Dermis microvascular lymphatic vessel endothelial cell (primary cell): ENCODE results near the gene AGRN. TPM values are rescaled to one million over a fixed set of nuclear protein-coding genes. Genes with fewer than 3 reads are reported as not detected.
"Not testable (repeated sequence)": the region's sequence is repeated elsewhere in the genome, so short reads cannot be mapped to it uniquely, and the experiment has no call there.

Experiments
- DNase-seq, 2 donors: peaks; one replicate each; pipeline versions ENCODE4 v3.0.0 to v3.0.0-alpha.2; 2010; ENCODE audit warnings: low read depth in 2 of 2
- total RNA-seq: library from RNA; depleted of rRNA; stranded (reverse); fragments of >200 nt; gene quantifications from 2 replicates; pipeline ENCODE4 v1.2.1, GENCODE V29; 2014

AGRN gene
- total RNA-seq, 1 donor from 2014 or later, result 49.3 TPM

DNA sequence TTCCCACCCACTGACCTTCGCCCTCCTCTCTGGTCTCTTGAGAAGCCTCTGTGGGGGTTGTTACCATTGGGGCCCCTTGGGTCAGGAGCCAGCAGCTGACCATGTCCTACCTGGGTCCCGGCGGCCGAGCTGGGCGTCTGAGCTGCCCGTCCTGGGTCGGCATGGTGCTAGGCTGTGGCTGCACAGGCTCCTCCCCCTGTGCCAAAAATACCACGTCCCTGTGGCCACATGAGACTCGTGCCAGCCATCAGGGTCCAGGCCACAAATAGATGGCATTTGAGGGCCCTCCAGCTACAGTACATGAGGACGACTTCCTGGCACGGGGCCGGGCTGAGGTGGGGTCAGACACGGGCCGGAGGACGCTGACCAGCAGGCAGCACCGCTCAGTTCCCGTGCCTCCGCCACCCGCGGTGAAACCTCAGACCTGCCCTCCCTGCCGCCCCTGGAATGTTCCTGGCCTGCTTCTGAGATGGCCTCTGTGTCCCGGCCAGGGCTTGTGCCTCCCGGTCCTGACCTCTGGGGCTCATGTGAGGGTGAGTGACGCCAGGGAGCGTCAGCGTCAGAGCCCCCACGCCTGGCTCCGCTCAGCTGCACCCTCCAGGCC is 37.9 kb upstream of the AGRN start, which contains the start of gene PERM1:
Gene PERM1, minus strand, starts transcription at position 139 of the 604 bp plus-strand sequence. CDS start 1,064 bp downstream, outside the sequence.
- no peak for DNase-seq

DNA sequence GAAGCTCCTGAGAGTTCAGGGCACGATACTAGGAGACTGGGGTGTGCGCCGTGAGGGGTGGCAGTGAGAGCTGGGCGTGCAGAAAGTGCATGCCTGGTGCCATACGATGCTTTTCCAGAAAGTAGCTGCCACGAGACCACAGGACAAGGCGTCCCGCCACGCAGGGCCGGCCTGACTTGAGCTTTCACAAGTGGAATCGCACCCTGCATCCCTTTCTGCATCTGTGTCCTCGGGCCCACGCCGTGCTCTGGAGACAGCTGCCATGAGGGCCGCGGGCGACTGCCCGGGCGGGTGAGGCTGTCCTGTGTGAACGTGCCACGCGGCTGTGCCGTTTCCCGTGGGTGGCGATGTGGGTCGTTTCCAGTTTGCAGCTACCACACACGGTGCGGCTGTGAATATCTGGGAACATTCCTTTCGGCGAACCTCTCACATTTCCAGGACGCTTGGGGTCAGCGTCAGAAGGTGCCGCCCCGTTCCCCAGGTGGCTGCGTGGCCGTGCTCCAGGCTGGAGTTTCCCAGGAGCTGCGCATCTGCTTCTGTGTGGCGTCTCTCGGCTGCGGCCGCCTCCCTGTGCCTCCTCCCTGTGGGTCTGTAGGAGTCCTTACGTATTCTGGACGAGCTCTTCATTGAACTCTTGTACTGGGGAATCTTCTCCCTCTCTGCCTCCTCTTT is 37.0 kb upstream of the AGRN start:
- no peak for DNase-seq

DNA sequence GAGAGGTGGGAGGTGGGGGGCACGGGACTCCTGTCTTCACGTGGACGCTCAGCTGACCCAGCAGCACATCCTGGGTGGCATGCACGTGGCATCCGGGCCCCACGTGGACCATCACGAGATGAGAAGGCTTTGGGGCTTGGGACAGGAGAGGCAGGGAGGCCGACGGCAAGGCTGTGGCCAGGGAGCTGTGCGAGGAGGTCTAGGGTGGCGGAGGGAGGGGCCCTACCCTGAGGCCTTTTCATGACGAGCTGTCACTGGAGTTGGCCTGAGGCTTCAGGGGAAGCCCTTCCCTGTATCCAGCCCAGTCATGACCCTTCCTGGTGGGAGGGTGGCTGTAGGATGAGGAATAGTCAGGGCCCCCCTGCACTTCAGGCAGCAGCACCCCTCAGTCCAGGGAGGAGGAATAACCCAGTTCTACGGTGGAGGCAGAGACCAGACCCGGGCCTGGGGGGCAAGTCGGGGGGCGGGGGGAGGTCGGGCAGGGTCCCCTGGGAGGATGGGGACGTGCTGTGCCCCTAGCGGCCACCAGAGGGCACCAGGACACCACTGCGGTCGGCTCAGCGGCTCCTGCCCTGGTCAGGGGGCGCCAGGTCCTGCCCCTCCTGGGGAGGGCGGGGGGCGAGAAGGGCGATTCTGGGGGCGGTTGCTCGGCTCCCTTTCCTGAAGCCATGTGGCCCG is 36.0 kb upstream of the AGRN start:
- DNase-seq, result peak in 1 of 2 donors; percentile 33

DNA sequence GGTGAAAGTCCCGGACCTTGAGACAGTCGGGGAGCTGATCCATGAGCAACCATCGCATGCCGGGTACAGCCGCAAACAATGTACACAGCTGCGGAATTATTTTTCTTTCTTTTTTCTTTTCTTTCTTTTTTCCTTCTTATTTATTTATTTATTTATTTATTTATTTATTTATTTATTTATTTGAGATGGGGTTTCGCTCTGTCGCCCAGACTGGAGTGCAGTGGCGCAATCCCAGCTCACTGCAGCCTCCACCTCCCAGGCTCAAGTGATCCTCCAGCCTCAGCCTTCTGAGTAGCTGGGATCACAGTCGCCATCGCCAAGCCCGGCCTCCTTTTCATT is 35.5 kb upstream of the AGRN start:
- DNase-seq, result no peak

DNA sequence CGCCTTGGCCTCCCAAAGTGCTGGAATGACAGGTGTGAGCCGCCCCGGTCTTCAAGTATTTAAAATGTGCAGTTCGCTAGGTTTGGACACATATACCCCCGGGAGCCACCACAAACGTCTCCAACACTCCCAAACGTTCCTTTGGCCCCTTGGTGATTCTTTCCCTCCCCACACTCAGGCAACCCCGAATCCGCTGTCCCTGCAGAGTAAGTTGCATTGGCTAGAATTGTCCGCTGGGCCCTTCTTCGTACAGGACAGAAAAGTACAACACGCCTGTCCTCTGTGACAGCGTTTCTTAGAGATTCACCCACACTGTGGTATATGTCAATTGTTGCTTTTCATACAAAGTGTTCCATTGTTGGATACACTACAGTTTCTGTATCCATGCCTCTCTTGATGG is 34.8 kb upstream of the AGRN start:
- DNase-seq, result no peak

DNA sequence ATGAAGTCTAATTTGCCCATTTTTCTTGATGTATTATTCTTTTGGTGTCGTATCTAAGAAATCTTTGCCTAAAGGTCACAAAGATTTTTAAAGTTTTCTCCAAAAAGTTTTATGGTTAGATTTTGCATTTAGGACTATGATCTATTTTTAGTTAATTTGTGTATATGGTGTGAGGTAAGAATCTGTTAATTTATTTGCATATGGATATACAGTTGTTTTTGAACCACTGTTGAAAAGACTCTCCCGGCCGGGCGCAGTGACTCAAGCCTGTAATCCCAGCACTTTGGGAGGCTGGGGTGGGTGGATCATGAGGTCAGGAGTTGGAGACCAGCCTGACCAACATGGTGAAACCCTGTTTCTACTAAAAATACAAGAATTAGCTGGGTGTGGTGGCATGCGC is 31.9 kb upstream of the AGRN start:
- not testable (repeated sequence) for DNase-seq

DNA sequence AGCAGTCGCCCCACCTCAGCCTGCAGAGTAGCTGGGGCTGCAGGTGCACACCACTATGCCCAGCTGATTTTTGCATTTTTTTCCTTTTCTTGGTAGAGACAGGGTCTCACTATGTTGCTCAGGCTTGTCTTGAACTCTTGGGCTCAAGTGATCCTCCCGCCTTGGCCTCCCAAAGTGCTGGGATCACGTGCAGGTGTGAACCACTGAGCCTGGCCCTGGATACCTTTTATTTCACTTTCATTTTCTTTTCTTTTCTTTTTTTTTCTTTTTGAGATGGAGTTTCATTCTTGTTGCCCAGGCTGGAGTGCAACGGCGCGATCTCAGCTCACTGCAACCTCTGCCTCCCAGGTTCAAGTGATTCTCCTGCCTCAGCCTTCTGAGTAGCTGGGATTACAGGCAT is 28.6 kb upstream of the AGRN start:
- not testable (repeated sequence) for DNase-seq

DNA sequence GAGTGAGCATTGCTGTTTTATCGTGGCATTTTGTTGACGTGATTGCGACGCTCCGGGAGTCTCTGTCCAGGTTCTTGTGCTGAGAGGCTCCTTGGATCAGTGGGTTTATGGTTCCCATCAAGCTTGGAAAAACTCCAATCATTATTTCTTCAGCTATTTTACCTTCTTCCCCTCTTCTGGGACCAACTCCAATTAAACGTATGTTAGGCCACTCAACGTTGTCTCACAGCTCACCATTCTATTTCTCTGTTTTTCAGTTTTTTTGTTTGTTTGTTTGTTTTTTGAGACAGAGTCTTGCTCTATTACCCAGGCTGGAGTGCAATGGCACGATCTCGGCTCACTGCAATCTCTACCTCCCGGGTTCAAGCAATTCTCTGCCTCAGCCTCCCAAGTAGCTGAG is 28.0 kb upstream of the AGRN start:
- DNase-seq, result no peak

DNA sequence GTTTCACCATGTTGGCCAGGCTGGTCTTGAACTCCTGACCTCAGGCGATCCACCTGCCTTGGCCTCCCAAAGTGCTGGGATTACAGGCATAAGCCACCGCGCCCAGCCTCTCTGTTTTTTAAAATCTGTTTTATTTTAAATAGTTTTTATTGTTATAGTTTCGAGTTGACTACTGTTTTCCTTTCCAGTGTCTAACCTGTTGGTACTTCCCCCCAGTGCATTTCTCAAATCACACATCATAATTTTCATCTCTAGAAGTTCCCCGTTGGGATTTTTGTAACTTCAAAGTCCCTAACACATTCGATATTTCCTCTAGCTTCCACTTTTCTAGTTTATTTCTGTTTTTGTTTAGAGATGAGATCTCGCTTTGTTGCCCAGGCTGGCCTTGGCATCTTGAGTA is 27.6 kb upstream of the AGRN start:
- DNase-seq, result no peak

DNA sequence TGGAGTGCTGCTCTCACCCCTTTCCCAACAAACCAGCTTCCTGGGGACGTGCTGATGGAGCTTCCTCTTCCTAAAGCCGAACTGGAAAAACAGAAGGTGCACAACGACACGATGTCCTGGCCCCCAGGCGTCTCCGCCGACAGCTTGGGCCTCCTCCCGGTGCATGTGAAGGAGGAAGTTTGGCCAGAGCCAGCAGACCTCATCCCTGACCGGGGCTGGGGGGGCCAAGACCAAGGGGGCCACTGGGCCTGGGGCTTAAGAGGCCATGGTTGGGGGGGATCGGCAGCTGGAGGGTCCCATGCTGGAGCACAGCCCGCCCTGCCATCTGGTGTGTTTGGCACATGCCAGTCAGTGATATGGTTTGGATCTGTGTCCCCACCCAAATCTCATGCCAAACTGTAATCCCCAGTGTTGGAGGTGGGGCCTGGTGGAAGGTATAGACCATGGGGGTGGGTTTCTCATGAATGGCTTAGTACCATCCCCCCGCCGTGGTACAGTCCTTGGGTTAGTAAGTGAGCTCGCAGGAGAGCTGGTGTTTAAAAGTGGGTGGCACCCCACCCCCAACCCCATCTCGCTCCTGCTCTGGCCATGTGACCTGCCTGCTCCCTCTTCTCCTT is 26.4 kb upstream of the AGRN start:
- no peak for DNase-seq

DNA sequence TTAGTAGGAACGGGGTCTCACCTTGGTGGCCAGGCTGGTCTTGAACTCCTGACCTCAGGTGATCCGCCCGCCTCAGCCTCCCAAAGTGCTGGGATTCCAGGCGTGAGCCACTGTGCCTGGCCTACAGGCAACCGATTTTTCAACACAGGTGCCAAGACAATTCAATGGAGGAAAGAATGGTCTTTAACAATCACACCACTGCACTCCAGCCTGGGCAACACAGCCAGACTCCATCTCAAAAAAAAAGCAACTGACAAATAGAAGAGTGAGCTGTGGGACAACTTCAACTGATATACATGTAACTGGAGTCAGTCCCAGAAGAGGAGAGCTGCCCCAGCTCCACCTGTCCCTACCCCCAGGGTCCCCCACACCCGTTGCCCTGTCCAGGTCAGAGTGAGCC is 25.4 kb upstream of the AGRN start:
- DNase-seq, result not testable (repeated sequence)

DNA sequence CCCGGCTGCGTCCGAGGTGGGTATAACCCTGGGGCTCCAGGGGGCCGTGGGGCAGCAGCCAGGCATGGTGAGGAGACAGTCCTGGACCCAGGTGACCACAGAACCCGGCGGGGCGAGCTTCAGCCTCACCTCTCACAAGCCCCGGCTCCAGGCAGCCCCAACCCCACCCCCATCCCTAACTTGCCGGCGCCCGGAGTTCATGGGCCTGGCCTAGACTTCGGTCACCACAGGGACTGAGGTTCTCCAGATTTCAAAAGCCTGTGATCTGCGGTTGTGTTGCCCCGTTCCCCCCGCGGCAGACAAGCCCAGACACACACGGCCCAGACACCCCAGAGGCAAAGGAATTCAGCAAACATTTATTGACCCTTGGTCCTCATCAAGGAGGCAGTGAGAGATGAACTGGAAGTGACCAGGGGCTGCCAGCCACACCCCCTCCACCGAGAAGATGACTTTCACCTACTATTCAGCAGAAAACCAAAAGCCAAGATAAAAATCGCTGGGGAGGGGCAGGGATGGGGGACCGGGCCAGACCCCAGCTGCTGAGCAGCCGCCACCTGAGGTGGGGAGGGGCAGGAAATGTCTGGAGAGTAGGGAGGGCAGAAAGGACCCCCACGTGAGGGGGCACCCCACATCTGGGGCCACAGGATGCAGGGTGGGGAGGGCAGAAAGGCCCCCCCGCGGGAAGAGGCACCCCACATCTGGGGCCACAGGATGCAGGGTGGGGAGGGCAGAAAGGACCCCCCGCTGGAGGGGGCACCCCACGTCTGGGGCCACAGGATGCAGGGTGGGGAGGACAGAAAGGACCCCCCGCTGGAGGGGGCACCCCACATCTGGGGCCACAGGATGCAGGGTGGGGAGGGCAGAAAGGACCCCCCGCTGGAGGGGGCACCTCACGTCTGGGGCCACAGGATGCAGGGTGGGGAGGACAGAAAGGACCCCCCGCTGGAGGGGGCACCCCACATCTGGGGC is 24.0 kb upstream of the AGRN start:
- DNase-seq, result no peak

DNA sequence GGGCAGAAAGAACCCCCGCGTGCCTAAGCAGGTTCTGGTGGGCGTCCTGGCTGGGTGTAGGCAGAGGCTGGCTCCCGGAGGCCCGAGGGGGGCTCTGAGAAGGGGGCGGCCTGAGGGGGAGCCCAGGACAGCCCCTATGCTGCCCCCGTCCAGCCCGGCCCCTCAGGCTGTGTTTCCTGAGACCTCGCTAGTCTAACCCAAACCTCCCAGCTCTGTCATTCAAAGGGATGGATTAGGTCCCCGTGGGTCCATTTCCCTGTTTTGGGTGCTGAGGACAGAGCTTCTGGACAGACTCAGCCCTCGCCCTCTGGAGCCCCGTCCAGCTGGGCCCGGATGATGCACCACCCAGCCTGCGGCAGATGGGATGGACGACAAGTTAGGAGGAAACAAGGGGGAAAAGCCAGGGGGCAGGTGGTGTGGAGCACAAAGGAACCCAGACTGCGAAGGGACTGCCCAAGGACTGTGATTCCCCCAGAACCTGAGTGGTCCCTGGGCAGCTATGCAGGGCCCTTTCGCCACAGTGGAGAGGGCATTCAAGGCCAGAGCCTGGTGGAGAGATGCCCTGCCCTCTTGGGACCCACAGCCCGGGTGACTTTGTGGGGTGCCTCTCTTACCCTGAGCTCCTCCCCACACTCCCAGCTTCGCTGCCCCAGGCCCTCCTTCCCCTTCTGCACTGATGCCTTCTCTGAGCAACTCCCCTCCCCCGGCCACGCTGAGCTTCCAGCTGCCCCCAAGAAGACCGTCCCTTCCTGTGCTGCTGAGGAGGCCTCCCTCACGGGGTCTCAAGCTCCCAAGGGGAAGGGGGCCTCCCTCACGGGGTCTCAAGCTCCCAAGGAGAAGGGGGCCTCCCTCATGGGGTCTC is 22.8 kb upstream of the AGRN start:
- DNase-seq, result no peak

DNA sequence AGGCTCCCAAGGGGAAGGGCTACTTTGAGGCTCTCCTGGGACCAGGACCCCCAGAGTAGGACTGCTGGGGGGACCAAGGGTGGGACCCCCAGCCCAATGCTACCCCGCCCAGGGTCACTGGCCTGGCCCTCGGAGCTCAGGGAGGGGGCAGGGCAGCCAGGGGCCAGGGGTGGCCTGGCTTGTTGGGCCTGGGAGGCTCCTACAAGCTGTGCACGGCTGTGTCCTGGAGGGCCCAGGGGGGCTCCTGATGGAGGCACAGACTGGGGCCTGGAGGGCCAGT is 22.3 kb upstream of the AGRN start:
- DNase-seq, result no peak

DNA sequence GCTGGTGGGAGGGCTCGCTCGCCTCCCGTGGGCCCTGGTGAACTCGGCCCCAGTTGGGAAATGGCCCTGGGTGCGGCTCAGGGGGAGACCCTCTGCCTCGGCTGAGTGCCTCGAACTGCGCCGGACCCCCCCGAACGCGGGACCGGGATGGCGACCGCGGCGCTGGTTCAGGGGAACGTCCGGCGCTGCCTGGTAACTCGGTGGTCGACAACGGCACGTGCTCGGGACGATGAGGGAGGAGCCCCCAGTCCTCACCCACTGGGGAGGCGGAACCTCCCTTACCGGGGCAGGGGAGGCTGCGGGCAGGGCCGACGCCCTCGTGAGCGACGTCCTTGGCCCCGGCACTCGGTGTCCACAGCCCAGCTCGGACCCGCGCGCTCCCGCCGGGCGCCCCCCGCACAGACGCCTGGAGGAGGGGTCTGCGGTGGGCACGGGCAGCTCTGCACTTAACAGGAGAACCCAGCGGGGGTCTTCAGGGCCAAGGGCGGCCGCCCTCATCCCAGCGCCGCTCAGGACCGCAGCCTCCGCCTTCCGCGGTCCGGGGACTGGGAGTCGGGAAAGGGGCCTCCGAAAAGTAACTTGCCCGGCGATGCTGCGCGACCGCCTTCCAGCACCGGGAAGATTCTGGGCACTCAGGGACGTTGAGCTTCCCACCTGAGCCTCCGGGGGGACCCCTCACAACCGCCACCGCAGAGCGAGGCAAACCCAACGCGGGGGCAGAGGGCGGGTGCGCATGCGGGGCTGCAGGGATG is 21.8 kb upstream of the AGRN start:
- no peak for DNase-seq

DNA sequence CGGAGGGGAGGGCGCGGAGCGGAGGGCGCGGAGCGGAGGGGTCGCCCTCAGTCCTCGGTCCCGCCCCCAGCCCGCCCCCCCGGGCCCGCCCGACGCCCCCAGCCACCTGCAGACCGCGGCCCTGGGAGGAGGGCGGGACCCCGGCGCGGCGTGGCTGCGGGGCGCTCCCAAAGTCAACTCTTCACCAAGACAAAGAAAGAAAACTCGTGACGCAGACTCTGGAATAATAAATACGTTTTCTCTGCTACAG is 21.2 kb upstream of the AGRN start:
- peak in 1 of 2 donors; percentile 41 for DNase-seq

DNA sequence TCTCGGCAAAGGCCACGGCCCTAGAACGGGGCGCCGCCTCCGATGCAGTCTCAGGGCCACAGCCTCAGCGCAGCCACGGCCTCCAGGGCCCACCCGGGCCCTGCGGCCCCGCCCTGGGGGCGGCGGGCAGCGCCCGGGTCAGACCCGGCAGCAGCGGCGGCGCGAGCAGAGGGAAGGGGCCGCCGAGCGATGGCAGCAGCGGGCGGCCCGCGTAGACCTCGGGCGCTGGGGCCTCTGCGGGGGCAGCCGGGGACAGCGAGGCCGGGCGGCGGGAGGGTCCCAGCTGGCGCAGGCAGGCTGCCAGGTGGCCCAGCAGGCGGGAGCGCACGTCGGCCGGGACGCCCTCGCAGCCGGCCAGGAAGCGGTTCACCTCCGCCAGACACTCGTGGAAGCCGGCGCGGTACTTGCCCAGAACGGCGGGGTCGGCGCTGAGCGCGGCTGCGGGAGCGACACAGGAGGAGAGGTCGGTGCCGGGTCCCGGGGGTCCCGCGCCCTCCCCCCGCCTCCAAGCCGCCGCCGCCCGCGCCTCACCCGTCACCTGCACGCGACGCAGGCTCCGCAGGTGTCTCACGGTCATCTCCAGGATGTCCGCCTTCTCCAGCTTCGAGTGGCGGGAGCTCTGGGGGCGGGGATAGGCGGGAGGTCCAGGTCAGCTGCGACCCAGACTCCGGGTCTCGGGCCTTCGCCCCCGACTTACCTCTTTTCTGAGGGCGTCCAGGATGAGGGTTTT is 20.8 kb upstream of the AGRN start:
- peak in 1 of 2 donors; percentile 60 for DNase-seq

DNA sequence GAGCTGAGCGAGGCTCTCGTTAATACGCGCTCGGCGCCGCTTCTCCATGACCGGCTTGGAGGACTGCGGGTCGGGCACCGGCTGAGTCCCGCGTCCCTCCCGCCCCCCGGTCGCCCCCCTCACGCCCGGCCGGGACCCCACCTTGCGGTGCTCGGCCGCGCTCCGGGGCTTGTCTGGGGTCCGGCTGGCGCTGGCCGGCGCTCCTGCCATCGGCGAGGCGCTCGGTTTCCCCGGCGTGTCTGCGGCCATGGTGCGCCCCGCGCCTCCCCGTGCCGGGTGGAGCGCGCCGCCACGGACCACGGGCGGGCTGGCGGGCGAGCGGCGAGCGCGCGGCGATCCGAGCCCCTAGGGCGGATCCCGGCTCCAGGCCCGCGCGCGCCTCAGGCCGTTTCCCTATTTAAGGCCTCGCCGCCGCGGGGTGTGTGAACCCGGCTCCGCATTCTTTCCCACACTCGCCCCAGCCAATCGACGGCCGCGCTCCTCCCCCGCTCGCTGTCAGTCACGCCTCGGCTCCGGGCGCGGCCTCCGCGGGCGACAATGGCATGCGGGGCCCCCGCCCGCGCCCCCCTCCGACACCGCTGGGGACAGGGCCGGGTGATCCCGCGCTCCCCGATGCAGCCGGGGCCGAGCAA is 20.1 kb upstream of the AGRN start, which contains the start of gene HES4:
Gene HES4, minus strand, starts transcription at position 373 of the 632 bp plus-strand sequence. Its CDS starts 124 bp downstream, at position 249.
- peak; percentile 86 to 96 for DNase-seq
